HepG2 (cell line): ENCODE data around the gene GCNT2.

Experiments used
- BCL6 ChIP-seq: IDR thresholded peaks from 2 replicates; pipeline ENCODE4 v1.6.1; 2016; ENCODE audit warnings: missing genetic modification reagents, missing compliant biosample characterization
- DMTF1 ChIP-seq: sonication (generic); formaldehyde crosslinking; IDR thresholded peaks from 2 replicates; pipeline ENCODE4 v1.4.0; 2020; ENCODE audit warnings: mild to moderate bottlenecking, missing genetic modification reagents
- MAX ChIP-seq: IDR thresholded peaks from 2 replicates; pipeline ENCODE4 v1.6.1; 2012; ENCODE audit warnings: inconsistent platforms
- POLR2A ChIP-seq, 2 experiments: IDR thresholded peaks; 2 replicates each; pipeline ENCODE4 v1.6.1; 2011; ENCODE audit warnings: low read depth in 2 of 2, low read length in 2 of 2, mild to moderate bottlenecking in 1 of 2, moderate library complexity in 1 of 2; ENCODE audit not compliant: insufficient read depth in 1 of 2
- POLR2AphosphoS5 ChIP-seq: IDR thresholded peaks from 2 replicates; pipeline ENCODE4 v1.6.1; 2012; ENCODE audit warnings: low read depth, low read length
- SALL1 ChIP-seq: sonication (generic); formaldehyde crosslinking; IDR thresholded peaks from 2 replicates; pipeline ENCODE4 v1.8.0; 2022; ENCODE audit warnings: mild to moderate bottlenecking, missing genetic modification reagents
- ZNF253 ChIP-seq: sonication (generic); formaldehyde crosslinking; IDR thresholded peaks from 2 replicates; pipeline ENCODE4 v1.8.0; 2022; ENCODE audit warnings: mild to moderate bottlenecking, missing genetic modification reagents, borderline replicate concordance
- TF ChIP-seq, protein P1 (sequence below): sonication (generic); formaldehyde crosslinking; IDR thresholded peaks from 2 replicates; pipeline ENCODE4 v1.5.0; 2020; ENCODE audit warnings: mild to moderate bottlenecking, missing genetic modification reagents, moderate library complexity

GRCh38 chr6:10505529-10505928, 15.6 kb upstream of the GCNT2 start:
- TF ChIP-seq BCL6 (CRISPR knock-in tag) (peak; percentile 95), ZNF253 (no peak), SALL1 (CRISPR knock-in tag) (peak; percentile 95), POLR2AphosphoS5 (no peak), DMTF1 (CRISPR knock-in tag) (no peak), MAX (peak; percentile 46; the same call in 1 of the 2 replicates), POLR2A (IDR thresholded peaks at IDR 0.05; ENCODE audit: insufficient read depth in 1 of 2, low read depth in 2 of 2, low read length in 2 of 2) (no peak)
- TF ChIP-seq, protein P1, sequence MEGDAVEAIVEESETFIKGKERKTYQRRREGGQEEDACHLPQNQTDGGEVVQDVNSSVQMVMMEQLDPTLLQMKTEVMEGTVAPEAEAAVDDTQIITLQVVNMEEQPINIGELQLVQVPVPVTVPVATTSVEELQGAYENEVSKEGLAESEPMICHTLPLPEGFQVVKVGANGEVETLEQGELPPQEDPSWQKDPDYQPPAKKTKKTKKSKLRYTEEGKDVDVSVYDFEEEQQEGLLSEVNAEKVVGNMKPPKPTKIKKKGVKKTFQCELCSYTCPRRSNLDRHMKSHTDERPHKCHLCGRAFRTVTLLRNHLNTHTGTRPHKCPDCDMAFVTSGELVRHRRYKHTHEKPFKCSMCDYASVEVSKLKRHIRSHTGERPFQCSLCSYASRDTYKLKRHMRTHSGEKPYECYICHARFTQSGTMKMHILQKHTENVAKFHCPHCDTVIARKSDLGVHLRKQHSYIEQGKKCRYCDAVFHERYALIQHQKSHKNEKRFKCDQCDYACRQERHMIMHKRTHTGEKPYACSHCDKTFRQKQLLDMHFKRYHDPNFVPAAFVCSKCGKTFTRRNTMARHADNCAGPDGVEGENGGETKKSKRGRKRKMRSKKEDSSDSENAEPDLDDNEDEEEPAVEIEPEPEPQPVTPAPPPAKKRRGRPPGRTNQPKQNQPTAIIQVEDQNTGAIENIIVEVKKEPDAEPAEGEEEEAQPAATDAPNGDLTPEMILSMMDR (CRISPR knock-in tag) = peak; percentile 64
